NT2/D1 (cell line): ENCODE measurements around the gene TFF1.

Experiments
- DNase-seq: peaks from one replicate; pipeline ENCODE4 v3.0.0-alpha.2; 2011; ENCODE audit warnings: low read depth, low spot score
- H3K27me3 ChIP-seq: 2 replicates; pipeline ENCODE4 v1.6.0; 2011; ENCODE audit warnings: mild to moderate bottlenecking; ENCODE audit not compliant: insufficient read length, insufficient read depth
- H3K36me3 ChIP-seq: 2 replicates; pipeline ENCODE4 v1.6.1; 2011; ENCODE audit warnings: mild to moderate bottlenecking, low read length, mixed read lengths; ENCODE audit not compliant: insufficient read depth, insufficient read length
- H3K4me1 ChIP-seq: 2 replicates; pipeline ENCODE4 v1.5.1; 2011; ENCODE audit not compliant: insufficient read depth, insufficient read length
- H3K4me3 ChIP-seq: 2 replicates; pipeline ENCODE4 v1.5.1; 2011; ENCODE audit warnings: low read depth; ENCODE audit not compliant: insufficient read length
- H3K9ac ChIP-seq: 2 replicates; pipeline ENCODE4 v1.6.0; 2011; ENCODE audit warnings: low read depth; ENCODE audit not compliant: insufficient read length
- H3K9me3 ChIP-seq: 2 replicates; pipeline ENCODE4 v1.5.1; 2011; ENCODE audit warnings: mild to moderate bottlenecking, low read length; ENCODE audit not compliant: insufficient read depth
- SUZ12 ChIP-seq: IDR thresholded peaks from 2 replicates; pipeline ENCODE4 v1.6.1; 2011; ENCODE audit not compliant: insufficient read length, insufficient read depth; ENCODE audit errors: extremely low read depth
- YY1 ChIP-seq: IDR thresholded peaks from 2 replicates; pipeline ENCODE4 v1.6.1; 2011; ENCODE audit not compliant: insufficient read length, insufficient read depth
- ZNF274 ChIP-seq: IDR thresholded peaks from 2 replicates; pipeline ENCODE4 v1.6.1; 2011; ENCODE audit warnings: mild to moderate bottlenecking, low read depth, low read length

Gene TFF1

DNA sequence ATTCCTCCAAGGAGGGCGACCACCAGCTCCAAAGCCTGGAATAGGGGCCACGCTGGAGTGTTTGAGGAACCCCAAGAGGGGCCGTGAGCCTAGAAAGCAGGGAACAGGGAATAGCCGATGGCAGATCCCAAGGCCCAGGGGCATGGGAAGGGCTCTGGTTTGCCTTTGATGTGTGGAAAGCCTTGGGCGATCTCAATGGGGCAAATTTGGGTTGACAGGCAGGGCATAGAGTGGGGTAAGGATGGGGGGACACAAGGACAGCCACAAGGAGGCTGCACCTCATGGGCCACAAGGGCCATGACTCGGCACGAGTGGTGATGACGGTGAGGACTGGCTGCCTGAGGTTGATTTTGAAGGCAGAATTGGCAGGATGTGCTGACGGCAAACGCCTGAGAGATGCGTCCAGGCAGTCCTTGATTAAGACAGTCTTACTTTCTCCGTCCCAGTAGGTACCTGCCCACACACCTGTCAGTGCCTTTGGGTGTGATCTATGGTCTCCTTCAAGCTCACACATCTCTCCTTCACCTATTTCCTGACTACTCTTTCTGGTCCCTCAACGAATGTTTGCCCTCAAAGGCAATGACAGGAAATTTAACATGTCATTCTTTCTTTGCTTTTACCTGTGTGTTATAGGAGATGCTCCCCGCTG lies 31.5 kb upstream of the TFF1 start:
- peaks cover 9% of the 10 kb centered on the region for H3K9me3 ChIP-seq
- H3K36me3 ChIP-seq = no peaks in the 10 kb centered on the region
- TF ChIP-seq ZNF274 (no peak), SUZ12 (no peak), YY1 (no peak)
- no peak for DNase-seq
- no peaks in the 10 kb centered on the region for H3K27me3 ChIP-seq
- no peak overlapping the region for H3K4me3 ChIP-seq
- no peaks in the 10 kb centered on the region for H3K4me1 ChIP-seq
- H3K9ac ChIP-seq = no peak overlapping the region

- Histone ChIP-seq H3K9ac (no peak overlapping the region), H3K36me3 (no peaks in the 10 kb centered on the region), H3K4me1 (no peaks in the 10 kb centered on the region), H3K4me3 (no peak overlapping the region), H3K9me3 (peaks cover 7% of the 10 kb centered on the region), H3K27me3 (no peaks in the 10 kb centered on the region)
- DNase-seq = no peak
- no peak for TF ChIP-seq SUZ12
- TF ChIP-seq ZNF274 = no peak
- TF ChIP-seq YY1 = no peak
These were observed 30.7 kb upstream of the TFF1 start for GRCh38 chr21:42396799-42397745.

DNA sequence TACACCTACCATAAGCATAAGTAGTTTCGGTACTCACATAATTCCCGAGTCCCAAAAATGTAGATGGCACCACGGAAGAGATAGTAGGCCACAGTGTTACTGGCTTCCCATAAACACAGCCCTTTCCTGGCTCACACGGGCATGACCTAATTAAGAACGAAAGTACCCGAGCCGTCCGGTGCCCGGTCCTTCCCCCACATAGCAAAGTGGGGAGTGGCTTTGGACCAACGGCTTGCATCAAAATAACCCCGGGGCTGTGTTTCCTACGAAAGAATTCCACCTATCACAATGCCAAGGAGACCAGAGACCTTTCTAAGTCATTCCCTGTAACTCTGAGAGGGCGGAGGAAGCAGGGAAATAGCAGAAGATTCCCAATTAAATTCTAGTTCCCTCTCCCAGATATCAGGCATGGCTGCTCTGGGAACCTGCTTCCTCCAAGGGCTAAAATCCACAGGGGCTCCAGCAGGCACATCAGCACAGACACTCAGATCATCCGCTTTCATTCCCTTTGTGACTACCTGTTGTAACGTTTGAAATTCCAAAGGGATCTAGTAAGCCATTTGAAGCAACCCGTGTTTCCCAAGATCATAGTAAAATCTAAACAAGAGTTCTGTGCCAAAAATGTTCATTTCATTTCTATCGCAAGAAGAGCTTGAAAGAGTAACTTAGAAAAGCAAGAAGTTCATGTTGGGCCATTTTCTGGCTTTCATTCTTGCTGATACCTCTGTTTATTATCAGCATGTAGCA lies 29.7 kb upstream of the TFF1 start, which contains the start of gene TMPRSS3:
Gene TMPRSS3 (minus strand): TSS at position 148 of the 747 bp plus-strand sequence. CDS start 635 bp downstream, outside the sequence.
- H3K4me1 ChIP-seq = no peaks in the 10 kb centered on the region
- no peak for DNase-seq
- H3K9ac ChIP-seq = no peak within 1 kb of the TSS
- H3K36me3 ChIP-seq = no peaks in the 10 kb centered on the region
- TF ChIP-seq YY1 (no peak), SUZ12 (no peak), ZNF274 (no peak)
- H3K9me3 ChIP-seq = no peaks in the 10 kb centered on the region
- H3K27me3 ChIP-seq = no peaks in the 10 kb centered on the region
- no peak within 1 kb of the TSS for H3K4me3 ChIP-seq

DNA sequence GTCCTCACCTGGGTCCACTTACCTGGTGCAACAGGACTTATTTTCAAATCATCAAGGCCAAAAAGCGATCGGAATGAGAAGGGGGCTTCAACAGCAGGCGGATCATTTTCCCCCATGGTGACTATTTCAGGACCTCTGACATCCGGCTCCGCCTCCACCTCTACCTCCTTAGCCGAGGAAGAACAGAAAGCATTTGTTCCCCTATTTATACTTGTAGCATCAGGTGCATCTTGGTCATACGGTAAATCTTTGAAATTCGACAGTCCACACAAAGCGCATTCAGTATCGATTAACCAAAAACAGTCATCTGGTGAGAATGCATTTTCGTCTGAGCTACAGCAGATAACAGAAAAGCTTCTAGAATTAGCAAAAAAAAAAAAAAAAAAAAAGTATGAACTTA lies 29.0 kb upstream of the TFF1 start:
- H3K4me1 ChIP-seq = no peaks in the 10 kb centered on the region
- no peaks in the 10 kb centered on the region for H3K36me3 ChIP-seq
- no peaks in the 10 kb centered on the region for H3K27me3 ChIP-seq
- DNase-seq = no peak
- H3K9me3 ChIP-seq = no peaks in the 10 kb centered on the region
- H3K9ac ChIP-seq = no peak overlapping the region
- TF ChIP-seq ZNF274 (no peak), SUZ12 (no peak), YY1 (no peak)
- H3K4me3 ChIP-seq = no peak overlapping the region

DNA sequence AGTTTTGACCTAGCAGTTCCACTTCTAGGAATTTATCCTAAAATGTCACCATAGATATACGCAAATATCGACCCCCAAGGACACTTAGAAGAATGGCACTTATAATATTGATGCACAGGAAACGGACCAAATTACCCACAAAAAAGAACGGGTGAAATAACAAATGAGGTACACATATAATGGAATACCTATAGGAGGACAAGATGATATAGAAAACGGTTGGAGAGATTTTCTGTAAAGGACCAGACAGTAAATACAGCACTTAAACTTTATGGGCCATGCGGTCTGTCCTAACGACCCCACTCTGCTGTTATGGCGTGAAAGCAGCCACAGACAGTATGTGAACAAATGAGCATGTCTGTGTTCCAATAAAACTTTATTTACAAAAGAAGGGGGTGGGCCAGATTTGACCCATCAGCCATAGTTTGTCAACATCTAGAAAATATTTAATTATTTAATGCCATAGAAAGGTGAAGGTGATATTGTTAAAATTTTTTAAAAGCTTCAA lies 27.2 kb upstream of the TFF1 start:
- peaks cover 9% of the 10 kb centered on the region for H3K4me1 ChIP-seq

DNA sequence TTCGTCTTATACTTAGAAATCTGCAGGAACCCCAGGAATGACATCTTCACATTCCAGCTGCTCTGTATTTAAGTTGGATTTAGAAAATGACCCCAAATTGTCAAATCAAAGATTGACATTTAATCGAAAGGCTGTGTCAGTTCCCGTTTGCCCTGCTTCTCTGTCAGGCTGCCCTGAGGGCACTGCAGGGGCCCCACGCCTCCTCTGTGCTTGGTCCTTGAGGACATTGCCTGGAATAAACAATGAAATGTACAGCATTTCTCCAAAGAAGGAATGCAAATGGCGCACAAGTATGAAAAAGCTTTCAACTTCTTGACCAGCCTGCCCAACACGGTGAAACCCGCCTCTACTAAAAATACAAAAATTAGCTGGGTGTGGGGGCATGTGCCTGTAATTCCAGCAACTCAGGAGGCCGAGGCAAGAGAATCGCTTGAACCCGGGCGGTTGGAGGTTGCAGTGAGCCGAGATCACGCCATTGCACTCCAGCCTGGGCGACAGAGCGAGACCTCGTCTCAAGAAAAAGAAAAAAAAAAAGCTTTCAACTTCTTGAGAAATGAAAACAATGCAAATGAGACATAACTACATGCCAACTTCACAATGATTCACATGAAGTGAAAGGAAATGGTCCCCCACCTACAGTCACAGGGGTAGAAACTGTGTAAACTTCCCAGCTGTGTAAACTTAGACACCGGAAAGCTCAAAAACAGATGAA lies 26.6 kb upstream of the TFF1 start:
- H3K36me3 ChIP-seq = no peaks in the 10 kb centered on the region
- peaks cover 11% of the 10 kb centered on the region for H3K4me1 ChIP-seq
- no peaks in the 10 kb centered on the region for H3K27me3 ChIP-seq
- TF ChIP-seq SUZ12 = no peak
- no peak for TF ChIP-seq ZNF274
- TF ChIP-seq YY1 = no peak
- DNase-seq = no peak
- H3K9ac ChIP-seq = no peak overlapping the region
- H3K9me3 ChIP-seq = no peaks in the 10 kb centered on the region
- H3K4me3 ChIP-seq = no peak overlapping the region

More for the DNA sequence above, 27.2 kb upstream of the TFF1 start:
- no peak for TF ChIP-seq ZNF274
- TF ChIP-seq YY1 = no peak
- TF ChIP-seq SUZ12 = no peak
- H3K36me3 ChIP-seq = no peaks in the 10 kb centered on the region
- no peaks in the 10 kb centered on the region for H3K9me3 ChIP-seq
- no peaks in the 10 kb centered on the region for H3K27me3 ChIP-seq
- no peak overlapping the region for H3K4me3 ChIP-seq
- no peak overlapping the region for H3K9ac ChIP-seq
- DNase-seq = no peak
